Fibroblast of the aortic adventitia (primary cell): Measurements from ENCODE around the gene NACC2. TPM values are rescaled to one million over a fixed set of nuclear protein-coding genes. Genes with fewer than 3 reads are reported as not detected.
A peak's percentile ranks its signal among the peaks of the same experiment; 100 is the strongest.

ENCODE experiments used
- DNase-seq: peaks from one replicate; pipeline ENCODE4 v3.0.0-alpha.2; 2010; ENCODE audit warnings: low read depth
- H3K4me3 ChIP-seq: 2 replicates; pipeline ENCODE4 v1.5.1; 2011; ENCODE audit warnings: low read depth, mild to moderate bottlenecking, control low read depth, low read length, moderate library complexity
- CTCF ChIP-seq: IDR thresholded peaks from 2 replicates; pipeline ENCODE4 v1.5.1; 2011; ENCODE audit warnings: mild to moderate bottlenecking, low read length, control low read depth, inconsistent platforms; ENCODE audit not compliant: insufficient read depth
- total RNA-seq: library from RNA; depleted of rRNA; stranded (reverse); fragments of >200 nt; gene quantifications from 2 replicates; pipeline ENCODE4 v1.2.3, GENCODE V29; 2012; ENCODE audit warnings: low replicate concordance

Gene NACC2
- total RNA-seq, 1 donor: 17.4 TPM

GRCh38 chr9:136119883-136120393 lies 24.8 kb upstream of the NACC2 start:
- peak overlapping the region; percentile 75 for H3K4me3 ChIP-seq
- no peak for TF ChIP-seq CTCF
- DNase-seq: no peak

- H3K4me3 ChIP-seq: peak overlapping the region; percentile 75
- peak; percentile 44 for DNase-seq
- peak; percentile 11 for TF ChIP-seq CTCF
Observed at GRCh38 chr9:136119061-136119882, 24.2 kb upstream of the NACC2 start.

- peak within 1 kb of the TSS; percentile 75 for H3K4me3 ChIP-seq
- no peak for TF ChIP-seq CTCF
- peak; percentile 96 for DNase-seq
Observed at GRCh38 chr9:136118320-136119060, 23.4 kb upstream of the NACC2 start, which contains the start of gene TMEM250. Gene TMEM250, minus strand, starts transcription at chr9:136118875. Its CDS starts 1,975 bp downstream, at chr9:136116900.

- H3K4me3 ChIP-seq: peak overlapping the region; percentile 75
- DNase-seq: peak; percentile 29
- no peak for TF ChIP-seq CTCF
Observed at GRCh38 chr9:136117916-136118319, 22.8 kb upstream of the NACC2 start.

- no peak for DNase-seq
- peak overlapping the region; percentile 75 for H3K4me3 ChIP-seq
- no peak for TF ChIP-seq CTCF
Observed at GRCh38 chr9:136117291-136117915, 22.3 kb upstream of the NACC2 start.

GRCh38 chr9:136116360-136117098 lies 21.4 kb upstream of the NACC2 start:
- no peak for DNase-seq
- no peak for TF ChIP-seq CTCF
- H3K4me3 ChIP-seq: no peak overlapping the region
